Measurements from ENCODE around the gene KLHL17.
A peak's percentile ranks its signal among the peaks of the same experiment; 100 is the strongest.
"Not testable (repeated sequence)": the region's sequence is repeated elsewhere in the genome, so short reads cannot be mapped to it uniquely, and the experiment has no call there.

Gene KLHL17

DNA sequence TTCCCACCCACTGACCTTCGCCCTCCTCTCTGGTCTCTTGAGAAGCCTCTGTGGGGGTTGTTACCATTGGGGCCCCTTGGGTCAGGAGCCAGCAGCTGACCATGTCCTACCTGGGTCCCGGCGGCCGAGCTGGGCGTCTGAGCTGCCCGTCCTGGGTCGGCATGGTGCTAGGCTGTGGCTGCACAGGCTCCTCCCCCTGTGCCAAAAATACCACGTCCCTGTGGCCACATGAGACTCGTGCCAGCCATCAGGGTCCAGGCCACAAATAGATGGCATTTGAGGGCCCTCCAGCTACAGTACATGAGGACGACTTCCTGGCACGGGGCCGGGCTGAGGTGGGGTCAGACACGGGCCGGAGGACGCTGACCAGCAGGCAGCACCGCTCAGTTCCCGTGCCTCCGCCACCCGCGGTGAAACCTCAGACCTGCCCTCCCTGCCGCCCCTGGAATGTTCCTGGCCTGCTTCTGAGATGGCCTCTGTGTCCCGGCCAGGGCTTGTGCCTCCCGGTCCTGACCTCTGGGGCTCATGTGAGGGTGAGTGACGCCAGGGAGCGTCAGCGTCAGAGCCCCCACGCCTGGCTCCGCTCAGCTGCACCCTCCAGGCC is 21.7 kb downstream of the KLHL17 start, which contains the start of gene PERM1:
PERM1 (minus strand) TSS at position 139 of the 604 bp plus-strand sequence. CDS start 1,064 bp downstream, outside the sequence.
- H3K4me3 ChIP-seq (replicated peaks; ENCODE audit: low read depth, low read length) = no peak within 1 kb of the TSS
- TF ChIP-seq, protein P1, sequence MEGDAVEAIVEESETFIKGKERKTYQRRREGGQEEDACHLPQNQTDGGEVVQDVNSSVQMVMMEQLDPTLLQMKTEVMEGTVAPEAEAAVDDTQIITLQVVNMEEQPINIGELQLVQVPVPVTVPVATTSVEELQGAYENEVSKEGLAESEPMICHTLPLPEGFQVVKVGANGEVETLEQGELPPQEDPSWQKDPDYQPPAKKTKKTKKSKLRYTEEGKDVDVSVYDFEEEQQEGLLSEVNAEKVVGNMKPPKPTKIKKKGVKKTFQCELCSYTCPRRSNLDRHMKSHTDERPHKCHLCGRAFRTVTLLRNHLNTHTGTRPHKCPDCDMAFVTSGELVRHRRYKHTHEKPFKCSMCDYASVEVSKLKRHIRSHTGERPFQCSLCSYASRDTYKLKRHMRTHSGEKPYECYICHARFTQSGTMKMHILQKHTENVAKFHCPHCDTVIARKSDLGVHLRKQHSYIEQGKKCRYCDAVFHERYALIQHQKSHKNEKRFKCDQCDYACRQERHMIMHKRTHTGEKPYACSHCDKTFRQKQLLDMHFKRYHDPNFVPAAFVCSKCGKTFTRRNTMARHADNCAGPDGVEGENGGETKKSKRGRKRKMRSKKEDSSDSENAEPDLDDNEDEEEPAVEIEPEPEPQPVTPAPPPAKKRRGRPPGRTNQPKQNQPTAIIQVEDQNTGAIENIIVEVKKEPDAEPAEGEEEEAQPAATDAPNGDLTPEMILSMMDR (IDR thresholded peaks at IDR 0.05; ENCODE audit: low read length, missing control alignments) = no peak
- no peak for DNase-seq (ENCODE audit: low read depth)

- H3K4me3 ChIP-seq (replicated peaks; ENCODE audit: low read depth, low read length) = no peak overlapping the region
- DNase-seq (ENCODE audit: low read depth) = no peak
- TF ChIP-seq, protein P1 (IDR thresholded peaks at IDR 0.05; ENCODE audit: low read length, missing control alignments) = no peak
Measured at GRCh38 chr1:982765-983436, 22.5 kb downstream of the KLHL17 start.

DNA sequence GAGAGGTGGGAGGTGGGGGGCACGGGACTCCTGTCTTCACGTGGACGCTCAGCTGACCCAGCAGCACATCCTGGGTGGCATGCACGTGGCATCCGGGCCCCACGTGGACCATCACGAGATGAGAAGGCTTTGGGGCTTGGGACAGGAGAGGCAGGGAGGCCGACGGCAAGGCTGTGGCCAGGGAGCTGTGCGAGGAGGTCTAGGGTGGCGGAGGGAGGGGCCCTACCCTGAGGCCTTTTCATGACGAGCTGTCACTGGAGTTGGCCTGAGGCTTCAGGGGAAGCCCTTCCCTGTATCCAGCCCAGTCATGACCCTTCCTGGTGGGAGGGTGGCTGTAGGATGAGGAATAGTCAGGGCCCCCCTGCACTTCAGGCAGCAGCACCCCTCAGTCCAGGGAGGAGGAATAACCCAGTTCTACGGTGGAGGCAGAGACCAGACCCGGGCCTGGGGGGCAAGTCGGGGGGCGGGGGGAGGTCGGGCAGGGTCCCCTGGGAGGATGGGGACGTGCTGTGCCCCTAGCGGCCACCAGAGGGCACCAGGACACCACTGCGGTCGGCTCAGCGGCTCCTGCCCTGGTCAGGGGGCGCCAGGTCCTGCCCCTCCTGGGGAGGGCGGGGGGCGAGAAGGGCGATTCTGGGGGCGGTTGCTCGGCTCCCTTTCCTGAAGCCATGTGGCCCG is 23.6 kb downstream of the KLHL17 start:
- TF ChIP-seq, protein P1 (IDR thresholded peaks at IDR 0.05; ENCODE audit: low read length, missing control alignments) = peak; percentile 60
- no peak for DNase-seq (ENCODE audit: low read depth)
- H3K4me3 ChIP-seq (replicated peaks; ENCODE audit: low read depth, low read length) = peak overlapping the region; percentile 1

DNA sequence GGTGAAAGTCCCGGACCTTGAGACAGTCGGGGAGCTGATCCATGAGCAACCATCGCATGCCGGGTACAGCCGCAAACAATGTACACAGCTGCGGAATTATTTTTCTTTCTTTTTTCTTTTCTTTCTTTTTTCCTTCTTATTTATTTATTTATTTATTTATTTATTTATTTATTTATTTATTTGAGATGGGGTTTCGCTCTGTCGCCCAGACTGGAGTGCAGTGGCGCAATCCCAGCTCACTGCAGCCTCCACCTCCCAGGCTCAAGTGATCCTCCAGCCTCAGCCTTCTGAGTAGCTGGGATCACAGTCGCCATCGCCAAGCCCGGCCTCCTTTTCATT is 24.1 kb downstream of the KLHL17 start:
- no peak for DNase-seq (ENCODE audit: low read depth)
- TF ChIP-seq, protein P1 (IDR thresholded peaks at IDR 0.05; ENCODE audit: low read length, missing control alignments) = no peak
- H3K4me3 ChIP-seq (replicated peaks; ENCODE audit: low read depth, low read length) = peak overlapping the region; percentile 1

- TF ChIP-seq, protein P1 (IDR thresholded peaks at IDR 0.05; ENCODE audit: low read length, missing control alignments) = no peak
- DNase-seq (ENCODE audit: low read depth) = no peak
- no peak overlapping the region for H3K4me3 ChIP-seq (replicated peaks; ENCODE audit: low read depth, low read length)
Measured at GRCh38 chr1:985126-985525, 24.7 kb downstream of the KLHL17 start.

- not testable (repeated sequence) for H3K4me3 ChIP-seq (replicated peaks; ENCODE audit: low read depth, low read length); DNase-seq (ENCODE audit: low read depth)
Measured at GRCh38 chr1:988061-988460, 27.7 kb downstream of the KLHL17 start.

GRCh38 chr1:991275-991674 is 30.9 kb downstream of the KLHL17 start:
- DNase-seq (ENCODE audit: low read depth) = not testable (repeated sequence)

More at GRCh38 chr1:991275-991674, 30.9 kb downstream of the KLHL17 start:
- not testable (repeated sequence) for H3K4me3 ChIP-seq (replicated peaks; ENCODE audit: low read depth, low read length)

All from fibroblast of pulmonary artery (primary cell).